Esophagus muscularis mucosa (tissue), 4 donors: Measurements from ENCODE around the gene EBF3.

ENCODE experiments used
- CTCF ChIP-seq, 3 experiments: fragments of 200-600 bp in 2 of 3; fragments of 450-650 bp in 1 of 3; sonication (generic) in 2 of 3; IDR thresholded peaks; one replicate each; pipeline ENCODE4 v1.5.1; 2017 to 2019; ENCODE audit warnings: antibody characterized with exemption in 3 of 3, mild to moderate bottlenecking in 2 of 3, moderate library complexity in 1 of 3
- EP300 ChIP-seq: sonication (generic); formaldehyde crosslinking; IDR thresholded peaks from one replicate; pipeline ENCODE4 v1.6.1; 2017; ENCODE audit warnings: antibody characterized with exemption
- POLR2A ChIP-seq: fragments of 450-650 bp; IDR thresholded peaks from one replicate; pipeline ENCODE4 v1.6.1; 2017; ENCODE audit warnings: antibody characterized with exemption, moderate library complexity, mild to moderate bottlenecking, low read depth

GRCh38 chr10:129891806-129892205 lies 72.3 kb downstream of the EBF3 start:
- TF ChIP-seq EP300 (no peak), CTCF (IDR thresholded peaks at IDR 0.05) (no peak), POLR2A (no peak)
